ENCODE results near the gene URI1. TPM values are rescaled to one million over a fixed set of nuclear protein-coding genes. Genes with fewer than 3 reads are reported as not detected.

URI1 gene
- total RNA-seq, 6 experiments from 2014 or later: 18.8 to 29.4 (median 22.2) TPM

DNA sequence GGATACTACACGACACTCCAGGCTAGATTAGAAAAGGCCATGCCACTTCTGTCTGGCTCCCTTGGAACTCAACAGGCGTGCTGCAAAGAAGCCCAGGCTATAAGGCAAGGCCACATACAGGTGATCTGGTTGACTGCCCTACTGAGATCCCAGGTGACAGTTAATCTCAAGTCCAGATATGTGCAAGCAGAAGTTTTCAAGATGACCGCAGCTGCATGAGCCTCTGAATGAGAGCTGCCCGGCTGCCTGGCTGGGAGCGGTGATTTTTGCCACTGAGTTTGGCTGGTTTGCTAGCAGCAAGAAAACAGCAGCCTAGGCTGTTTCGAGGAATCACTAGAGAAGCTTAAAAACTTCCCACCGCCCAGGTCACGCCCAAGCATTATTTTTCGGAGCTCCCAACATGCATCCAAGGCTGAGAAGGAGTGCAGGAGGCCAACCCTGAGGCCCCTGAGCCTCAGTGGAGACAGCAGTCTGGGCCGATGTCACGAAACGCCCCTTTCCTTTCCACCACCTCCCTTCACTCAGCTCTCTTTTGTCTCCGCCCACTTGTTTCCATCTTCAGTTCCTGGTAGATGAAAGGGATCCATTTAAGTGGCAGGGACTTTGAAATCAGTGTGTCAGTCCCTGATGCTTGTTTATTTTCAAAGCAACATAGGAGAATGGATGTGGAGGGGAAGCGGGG lies 14.0 kb upstream of the URI1 start:
- H3K9me3 ChIP-seq: no peaks in the 10 kb centered on the region
- no peaks in the 10 kb centered on the region for H3K27me3 ChIP-seq
- H3K36me3 ChIP-seq: no peaks in the 10 kb centered on the region
- H3K27ac ChIP-seq: no peak overlapping the region
- no peak for TF ChIP-seq POLR2A (IDR thresholded peaks at IDR 0.05)
- TF ChIP-seq, protein P1, sequence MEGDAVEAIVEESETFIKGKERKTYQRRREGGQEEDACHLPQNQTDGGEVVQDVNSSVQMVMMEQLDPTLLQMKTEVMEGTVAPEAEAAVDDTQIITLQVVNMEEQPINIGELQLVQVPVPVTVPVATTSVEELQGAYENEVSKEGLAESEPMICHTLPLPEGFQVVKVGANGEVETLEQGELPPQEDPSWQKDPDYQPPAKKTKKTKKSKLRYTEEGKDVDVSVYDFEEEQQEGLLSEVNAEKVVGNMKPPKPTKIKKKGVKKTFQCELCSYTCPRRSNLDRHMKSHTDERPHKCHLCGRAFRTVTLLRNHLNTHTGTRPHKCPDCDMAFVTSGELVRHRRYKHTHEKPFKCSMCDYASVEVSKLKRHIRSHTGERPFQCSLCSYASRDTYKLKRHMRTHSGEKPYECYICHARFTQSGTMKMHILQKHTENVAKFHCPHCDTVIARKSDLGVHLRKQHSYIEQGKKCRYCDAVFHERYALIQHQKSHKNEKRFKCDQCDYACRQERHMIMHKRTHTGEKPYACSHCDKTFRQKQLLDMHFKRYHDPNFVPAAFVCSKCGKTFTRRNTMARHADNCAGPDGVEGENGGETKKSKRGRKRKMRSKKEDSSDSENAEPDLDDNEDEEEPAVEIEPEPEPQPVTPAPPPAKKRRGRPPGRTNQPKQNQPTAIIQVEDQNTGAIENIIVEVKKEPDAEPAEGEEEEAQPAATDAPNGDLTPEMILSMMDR (IDR thresholded peaks at IDR 0.05): no peak
- H3K4me3 ChIP-seq: no peak overlapping the region
- 56% methylated on average over 6 of the region's 14 CpGs for WGBS (ENCODE audit: insufficient coverage, low coverage, low lambda C conversion rate, missing lambda C conversion rate)
- no peak for ATAC-seq
- DNase-seq: no peak
- intact Hi-C loops (cut with DNase I): no loop called here
- H3K4me1 ChIP-seq: no peaks in the 10 kb centered on the region

DNA sequence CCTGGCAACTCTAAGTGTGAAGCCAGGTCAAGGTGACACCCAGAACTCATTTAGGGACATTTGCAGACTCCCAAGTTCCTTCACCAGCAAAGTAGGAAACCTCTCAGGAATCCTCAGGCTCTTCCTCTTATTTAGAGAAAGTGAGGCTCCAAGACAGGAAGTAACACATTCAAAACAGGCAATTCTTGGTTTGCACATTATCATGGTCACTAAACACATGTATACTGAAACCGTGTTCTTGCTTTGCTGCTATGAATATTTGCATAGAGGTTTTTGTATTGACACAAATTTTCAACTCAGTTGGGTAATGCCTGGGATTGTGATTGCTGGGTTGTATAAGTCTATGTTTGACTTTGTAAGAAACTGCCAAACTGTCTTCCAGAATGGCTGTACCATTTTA lies 13.2 kb upstream of the URI1 start:
- no peak for TF ChIP-seq POLR2A (IDR thresholded peaks at IDR 0.05)
- TF ChIP-seq, protein P1 (IDR thresholded peaks at IDR 0.05): no peak
- no peaks in the 10 kb centered on the region for H3K36me3 ChIP-seq
- no peaks in the 10 kb centered on the region for H3K4me1 ChIP-seq
- intact Hi-C loops (cut with DNase I): no loop called here
- H3K4me3 ChIP-seq: no peak overlapping the region
- ATAC-seq (no peak), DNase-seq (no peak)
- no peaks in the 10 kb centered on the region for H3K9me3 ChIP-seq
- no peaks in the 10 kb centered on the region for H3K27me3 ChIP-seq
- H3K27ac ChIP-seq: no peak overlapping the region
- 25% methylated on average over 1 of the region's 1 CpG for WGBS (ENCODE audit: insufficient coverage, low coverage, low lambda C conversion rate, missing lambda C conversion rate)

DNA sequence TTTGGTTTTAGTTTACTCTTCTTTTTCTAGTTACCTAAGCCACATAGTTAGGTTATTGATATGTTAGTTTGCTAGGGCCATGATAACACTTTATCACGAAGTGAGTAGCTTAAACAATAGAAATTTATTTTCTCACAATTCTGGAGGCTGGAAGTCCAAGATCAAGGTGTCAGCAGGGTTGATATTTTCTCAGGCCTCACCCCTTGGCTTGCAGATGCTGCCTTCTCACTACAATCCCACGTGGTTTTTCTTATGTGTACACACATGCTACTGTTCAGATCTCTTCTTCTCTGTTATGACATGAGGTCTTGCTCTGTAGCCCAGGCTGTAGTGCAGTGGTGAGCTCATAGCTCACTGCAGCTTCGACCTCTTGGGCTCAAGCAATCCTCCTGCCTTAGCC lies 7.8 kb upstream of the URI1 start:
- H3K9me3 ChIP-seq: peaks cover 0 to 7% (median 0%) of the 10 kb centered on the region in 4 donors
- no peak overlapping the region for H3K4me3 ChIP-seq
- H3K27me3 ChIP-seq: no peaks in the 10 kb centered on the region
- H3K27ac ChIP-seq: no peak overlapping the region
- H3K4me1 ChIP-seq: no peaks in the 10 kb centered on the region
- WGBS (ENCODE audit: insufficient coverage, low coverage, low lambda C conversion rate, missing lambda C conversion rate): 64% methylated on average over 3 of the region's 3 CpGs
- no peaks in the 10 kb centered on the region for H3K36me3 ChIP-seq
- no peak for TF ChIP-seq POLR2A (IDR thresholded peaks at IDR 0.05)
- TF ChIP-seq, protein P1 (IDR thresholded peaks at IDR 0.05): no peak
- no peak for DNase-seq
- intact Hi-C loops (cut with DNase I): no loop called here
- ATAC-seq: no peak

DNA sequence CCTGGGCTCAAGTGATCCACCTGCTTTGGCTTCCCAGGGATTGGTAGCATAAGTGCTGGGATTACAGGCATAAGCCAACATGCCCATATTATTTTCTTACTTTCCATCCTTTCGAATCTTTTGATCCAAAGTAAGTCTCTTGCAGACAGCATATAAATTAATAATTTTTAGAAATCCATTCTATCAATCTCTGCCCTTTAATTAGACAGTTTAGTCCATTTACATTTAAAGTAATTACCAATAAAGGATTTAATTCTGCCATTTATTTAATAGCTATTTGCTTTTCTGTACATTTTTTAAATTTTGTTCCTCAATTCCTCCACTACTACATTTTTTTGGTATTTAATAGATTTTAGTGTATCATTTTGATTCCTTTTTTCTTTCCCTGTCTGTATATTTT lies 7.3 kb upstream of the URI1 start:
- H3K9me3 ChIP-seq: peaks cover 0 to 7% (median 0%) of the 10 kb centered on the region in 4 donors
- H3K4me3 ChIP-seq: no peak overlapping the region
- H3K36me3 ChIP-seq: no peaks in the 10 kb centered on the region
- no peak for ATAC-seq
- intact Hi-C loops (cut with DNase I): no loop called here
- no peaks in the 10 kb centered on the region for H3K27me3 ChIP-seq
- no peak for TF ChIP-seq POLR2A (IDR thresholded peaks at IDR 0.05)
- TF ChIP-seq, protein P1 (IDR thresholded peaks at IDR 0.05): no peak
- H3K27ac ChIP-seq: no peak overlapping the region
- WGBS (ENCODE audit: insufficient coverage, low coverage, low lambda C conversion rate, missing lambda C conversion rate): 67% methylated on average over 1 of the region's 1 CpG
- no peaks in the 10 kb centered on the region for H3K4me1 ChIP-seq
- no peak for DNase-seq
